IMR-90 (cell line): ENCODE results near the gene SSBP2.

Source experiments
- MAZ ChIP-seq: IDR thresholded peaks from 2 replicates; pipeline ENCODE4 v1.6.1; 2012; ENCODE audit warnings: low read depth, mild to moderate bottlenecking, low read length, improper control_type of control experiment, moderate library complexity, borderline replicate concordance
- POLR2A ChIP-seq: IDR thresholded peaks from 2 replicates; pipeline ENCODE4 v1.6.1; 2012; ENCODE audit warnings: mild to moderate bottlenecking, low read depth, low read length
- RFX5 ChIP-seq: IDR thresholded peaks from 2 replicates; pipeline ENCODE4 v1.8.0; 2012; ENCODE audit warnings: low read depth, mild to moderate bottlenecking, low read length, moderate library complexity
- TF ChIP-seq, protein P1 (sequence below): conservative IDR thresholded peaks from 2 replicates; pipeline ENCODE4 v1.5.1; 2012; ENCODE audit warnings: mild to moderate bottlenecking, low read depth, low read length, improper control_type of control experiment

DNA sequence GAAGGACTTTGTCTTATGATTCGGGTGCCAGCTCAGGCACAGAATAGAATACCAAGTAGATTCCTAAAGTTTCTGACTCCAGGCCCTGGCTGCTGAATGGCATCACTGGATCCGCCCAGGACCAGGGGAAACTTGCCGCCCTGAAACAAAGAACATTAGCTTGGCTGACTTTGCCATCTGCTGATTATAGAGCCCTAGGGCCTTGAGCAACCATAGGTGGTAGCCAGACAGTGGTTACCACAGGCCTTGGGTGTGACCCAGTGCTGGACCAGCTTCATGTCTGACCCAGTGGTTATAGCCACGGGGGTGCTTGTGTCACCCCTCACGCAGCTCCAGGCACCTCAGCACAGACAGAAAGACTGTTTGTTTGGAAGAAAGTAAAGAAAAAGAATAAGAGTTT is 62.7 kb downstream of the SSBP2 start:
- TF ChIP-seq, protein P1, sequence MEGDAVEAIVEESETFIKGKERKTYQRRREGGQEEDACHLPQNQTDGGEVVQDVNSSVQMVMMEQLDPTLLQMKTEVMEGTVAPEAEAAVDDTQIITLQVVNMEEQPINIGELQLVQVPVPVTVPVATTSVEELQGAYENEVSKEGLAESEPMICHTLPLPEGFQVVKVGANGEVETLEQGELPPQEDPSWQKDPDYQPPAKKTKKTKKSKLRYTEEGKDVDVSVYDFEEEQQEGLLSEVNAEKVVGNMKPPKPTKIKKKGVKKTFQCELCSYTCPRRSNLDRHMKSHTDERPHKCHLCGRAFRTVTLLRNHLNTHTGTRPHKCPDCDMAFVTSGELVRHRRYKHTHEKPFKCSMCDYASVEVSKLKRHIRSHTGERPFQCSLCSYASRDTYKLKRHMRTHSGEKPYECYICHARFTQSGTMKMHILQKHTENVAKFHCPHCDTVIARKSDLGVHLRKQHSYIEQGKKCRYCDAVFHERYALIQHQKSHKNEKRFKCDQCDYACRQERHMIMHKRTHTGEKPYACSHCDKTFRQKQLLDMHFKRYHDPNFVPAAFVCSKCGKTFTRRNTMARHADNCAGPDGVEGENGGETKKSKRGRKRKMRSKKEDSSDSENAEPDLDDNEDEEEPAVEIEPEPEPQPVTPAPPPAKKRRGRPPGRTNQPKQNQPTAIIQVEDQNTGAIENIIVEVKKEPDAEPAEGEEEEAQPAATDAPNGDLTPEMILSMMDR = no peak
- TF ChIP-seq MAZ (no peak), RFX5 (no peak), POLR2A (no peak)
